Nephron progenitor cell (in vitro differentiated cells): Measurements from ENCODE around the gene MXI1.

Experiments
- DNase-seq: peaks from one replicate; pipeline ENCODE4 v3.0.0; 2021
- H3K27ac Mint-ChIP-seq: 2 replicates; pipeline ENCODE4 v1.8.0; 2021; ENCODE audit warnings: mild to moderate bottlenecking, moderate library complexity, mixed read lengths
- H3K27me3 Mint-ChIP-seq: 2 replicates; pipeline ENCODE4 v1.8.0; 2021; ENCODE audit warnings: mild to moderate bottlenecking, low read depth, mixed read lengths; ENCODE audit not compliant: poor library complexity
- H3K36me3 Mint-ChIP-seq: 2 replicates; pipeline ENCODE4 v1.8.0; 2021; ENCODE audit warnings: low read depth, mixed read lengths
- H3K4me1 Mint-ChIP-seq: 2 replicates; pipeline ENCODE4 v1.8.0; 2021; ENCODE audit warnings: mixed read lengths
- H3K4me3 Mint-ChIP-seq: 2 replicates; pipeline ENCODE4 v1.8.0; 2021; ENCODE audit warnings: mild to moderate bottlenecking, moderate library complexity, mixed read lengths
- H3K9me3 Mint-ChIP-seq: 2 replicates; pipeline ENCODE4 v1.8.0; 2021; ENCODE audit warnings: mild to moderate bottlenecking, moderate library complexity, mixed read lengths
- CTCF ChIP-seq: fragments of 200-600 bp; sonication (generic); IDR thresholded peaks from 2 replicates; pipeline ENCODE4 v1.5.0; 2021; ENCODE audit warnings: antibody characterized with exemption

The MXI1 gene

GRCh38 chr10:110207011-110207804 is at the start of gene MXI1:
Gene MXI1 (plus strand): TSS chr10:110207605. CDS start chr10:110207809, 204 bp downstream.
- DNase-seq: peak; percentile 65
- peak within 1 kb of the TSS; percentile 99 for H3K27ac Mint-ChIP-seq
- H3K27me3 Mint-ChIP-seq: peaks cover 54% of the 10 kb centered on the region
- no peaks in the 10 kb centered on the region for H3K9me3 Mint-ChIP-seq
- H3K36me3 Mint-ChIP-seq: no peaks in the 10 kb centered on the region
- no peak for TF ChIP-seq CTCF
- H3K4me1 Mint-ChIP-seq: peaks cover 45% of the 10 kb centered on the region
- peak within 1 kb of the TSS; percentile 94 for H3K4me3 Mint-ChIP-seq

- no peak for TF ChIP-seq CTCF
- Mint-ChIP-seq H3K9me3 (no peaks in the 10 kb centered on the region), H3K36me3 (no peaks in the 10 kb centered on the region), H3K27ac (no peak overlapping the region), H3K4me1 (peaks cover 42% of the 10 kb centered on the region), H3K4me3 (no peak overlapping the region), H3K27me3 (peaks cover 19% of the 10 kb centered on the region)
- no peak for DNase-seq
These were observed 49.1 kb upstream of the MXI1 start for GRCh38 chr10:110158051-110159005.

GRCh38 chr10:110160081-110160480 is 47.3 kb upstream of the MXI1 start:
- Mint-ChIP-seq H3K9me3 (no peaks in the 10 kb centered on the region), H3K4me3 (no peak overlapping the region), H3K27me3 (peaks cover 18% of the 10 kb centered on the region), H3K36me3 (no peaks in the 10 kb centered on the region), H3K4me1 (peaks cover 43% of the 10 kb centered on the region), H3K27ac (no peak overlapping the region)
- no peak for TF ChIP-seq CTCF
- DNase-seq: no peak

GRCh38 chr10:110160522-110160921 is 46.9 kb upstream of the MXI1 start:
- Mint-ChIP-seq H3K36me3 (no peaks in the 10 kb centered on the region), H3K4me3 (no peak overlapping the region), H3K9me3 (no peaks in the 10 kb centered on the region), H3K4me1 (peaks cover 43% of the 10 kb centered on the region), H3K27ac (no peak overlapping the region), H3K27me3 (peaks cover 22% of the 10 kb centered on the region)
- DNase-seq: no peak
- no peak for TF ChIP-seq CTCF

- TF ChIP-seq CTCF: no peak
These were observed 44.7 kb upstream of the MXI1 start for GRCh38 chr10:110162741-110163145.

More at GRCh38 chr10:110162741-110163145, 44.7 kb upstream of the MXI1 start:
- no peak for DNase-seq
- Mint-ChIP-seq H3K9me3 (no peaks in the 10 kb centered on the region), H3K4me1 (peaks cover 38% of the 10 kb centered on the region), H3K36me3 (no peaks in the 10 kb centered on the region), H3K27me3 (peaks cover 39% of the 10 kb centered on the region), H3K4me3 (no peak overlapping the region), H3K27ac (no peak overlapping the region)
